Neuronal stem cell (in vitro differentiated cells): Measurements from ENCODE around the gene ACOT8.
A peak's percentile ranks its signal among the peaks of the same experiment; 100 is the strongest.
"Not testable (repeated sequence)": the region's sequence is repeated elsewhere in the genome, so short reads cannot be mapped to it uniquely, and the experiment has no call there.

Experiments
- DNase-seq: peaks from one replicate; pipeline ENCODE4 v3.0.0-alpha.2; 2013; ENCODE audit warnings: low spot score
- H2AFZ ChIP-seq: one replicate; pipeline ENCODE4 v1.6.1; 2013; ENCODE audit warnings: mild to moderate bottlenecking, low read length, inconsistent platforms
- H2AK5ac ChIP-seq: 2 replicates; pipeline ENCODE4 v1.6.1; 2013; ENCODE audit warnings: low read depth, mild to moderate bottlenecking, inconsistent platforms, low read length, moderate library complexity, mixed read lengths
- H2BK120ac ChIP-seq: 2 replicates; pipeline ENCODE4 v1.6.1; 2013; ENCODE audit warnings: low read depth, mild to moderate bottlenecking, inconsistent platforms, low read length, moderate library complexity, mixed read lengths
- H2BK12ac ChIP-seq: one replicate; pipeline ENCODE4 v1.6.1; 2013; ENCODE audit warnings: low read length, inconsistent platforms
- H2BK15ac ChIP-seq: 2 replicates; pipeline ENCODE4 v1.6.1; 2013; ENCODE audit warnings: mild to moderate bottlenecking, low read length, inconsistent platforms, mixed read lengths
- H2BK5ac ChIP-seq: one replicate; pipeline ENCODE4 v1.6.1; 2013; ENCODE audit warnings: inconsistent platforms, mild to moderate bottlenecking, low read length, moderate library complexity
- H3K14ac ChIP-seq: one replicate; pipeline ENCODE4 v1.6.1; 2013; ENCODE audit warnings: low read length, inconsistent platforms
- H3K18ac ChIP-seq: 2 replicates; pipeline ENCODE4 v1.6.1; 2013; ENCODE audit warnings: low read length, inconsistent platforms
- H3K23ac ChIP-seq: 2 replicates; pipeline ENCODE4 v1.6.1; 2013; ENCODE audit warnings: low read depth, mild to moderate bottlenecking, mixed read lengths, low read length, inconsistent platforms; ENCODE audit not compliant: poor library complexity
- H3K27ac ChIP-seq: replicated peaks from 3 replicates; pipeline ENCODE4 v1.5.1; 2013; ENCODE audit warnings: low read length, inconsistent platforms
- H3K27me3 ChIP-seq, 3 experiments: 2 replicates each; pipeline ENCODE4 v1.6.1; 2013; ENCODE audit warnings: low read length in 3 of 3, mild to moderate bottlenecking in 2 of 3, inconsistent platforms in 1 of 3, low read depth in 1 of 3, mixed read lengths in 1 of 3, moderate library complexity in 1 of 3; ENCODE audit not compliant: control insufficient read depth in 3 of 3, insufficient read depth in 3 of 3
- H3K36me3 ChIP-seq, 2 donors: replicated peaks in 1 of 2; 2 replicates each; pipeline ENCODE4 v1.6.1; 2013; ENCODE audit warnings: low read length in 2 of 2; ENCODE audit not compliant: control insufficient read depth in 2 of 2, insufficient read depth in 2 of 2
- H3K4ac ChIP-seq: 2 replicates; pipeline ENCODE4 v1.6.1; 2013; ENCODE audit warnings: inconsistent platforms, mild to moderate bottlenecking, low read length, moderate library complexity
- H3K4me1 ChIP-seq, 2 donors: 1 replicate in 1 of 2; 2 replicates in 1 of 2; pipeline ENCODE4 v1.6.1; 2013; ENCODE audit warnings: low read length in 2 of 2, low read depth in 1 of 2; ENCODE audit not compliant: control insufficient read depth in 2 of 2, insufficient read depth in 1 of 2
- H3K4me2 ChIP-seq: one replicate; pipeline ENCODE4 v1.6.1; 2013; ENCODE audit warnings: mild to moderate bottlenecking, low read length, inconsistent platforms; ENCODE audit not compliant: insufficient read depth, poor library complexity, severe bottlenecking
- H3K4me3 ChIP-seq, 2 donors: 2 replicates each; pipeline ENCODE4 v1.5.1; 2013; ENCODE audit warnings: low read length in 2 of 2, mild to moderate bottlenecking in 2 of 2, inconsistent platforms in 1 of 2, moderate library complexity in 1 of 2
- H3K79me1 ChIP-seq: one replicate; pipeline ENCODE4 v1.6.1; 2013; ENCODE audit warnings: low read depth, mild to moderate bottlenecking, inconsistent platforms, low read length, moderate library complexity
- H3K9ac ChIP-seq: one replicate; pipeline ENCODE4 v1.6.1; 2013; ENCODE audit warnings: mild to moderate bottlenecking, low read depth, low read length, inconsistent platforms; ENCODE audit not compliant: poor library complexity
- H3K9me3 ChIP-seq, 2 donors: replicated peaks in 1 of 2; 2 replicates each; pipeline versions ENCODE3 to v1.6.1; 2013; ENCODE audit warnings: low read length in 2 of 2, mild to moderate bottlenecking in 2 of 2, inconsistent platforms in 1 of 2, low read depth in 1 of 2, mixed read lengths in 1 of 2, moderate library complexity in 1 of 2; ENCODE audit not compliant: control insufficient read depth in 2 of 2, insufficient read depth in 1 of 2
- H4K8ac ChIP-seq: one replicate; pipeline ENCODE4 v1.6.1; 2013; ENCODE audit warnings: low read depth, mild to moderate bottlenecking, inconsistent platforms, low read length, moderate library complexity
- H4K91ac ChIP-seq: one replicate; pipeline ENCODE4 v1.6.1; 2013; ENCODE audit warnings: low read length, low read depth, mild to moderate bottlenecking, inconsistent platforms; ENCODE audit not compliant: poor library complexity
- WGBS, 2 donors: extraction: QIAGEN DNeasy Blood & Tissue Kit; methylation state at CpG; one replicate each; pipeline ENCODE4 v1.1.7; 2013; ENCODE audit warnings: missing lambda C conversion rate in 2 of 2, mixed read lengths in 1 of 2; ENCODE audit not compliant: insufficient read length in 2 of 2, insufficient replicate concordance in 1 of 2; ENCODE audit errors: extremely low coverage in 2 of 2; 5-methylcytosine and 5-hydroxymethylcytosine counted together

ACOT8 gene

DNA sequence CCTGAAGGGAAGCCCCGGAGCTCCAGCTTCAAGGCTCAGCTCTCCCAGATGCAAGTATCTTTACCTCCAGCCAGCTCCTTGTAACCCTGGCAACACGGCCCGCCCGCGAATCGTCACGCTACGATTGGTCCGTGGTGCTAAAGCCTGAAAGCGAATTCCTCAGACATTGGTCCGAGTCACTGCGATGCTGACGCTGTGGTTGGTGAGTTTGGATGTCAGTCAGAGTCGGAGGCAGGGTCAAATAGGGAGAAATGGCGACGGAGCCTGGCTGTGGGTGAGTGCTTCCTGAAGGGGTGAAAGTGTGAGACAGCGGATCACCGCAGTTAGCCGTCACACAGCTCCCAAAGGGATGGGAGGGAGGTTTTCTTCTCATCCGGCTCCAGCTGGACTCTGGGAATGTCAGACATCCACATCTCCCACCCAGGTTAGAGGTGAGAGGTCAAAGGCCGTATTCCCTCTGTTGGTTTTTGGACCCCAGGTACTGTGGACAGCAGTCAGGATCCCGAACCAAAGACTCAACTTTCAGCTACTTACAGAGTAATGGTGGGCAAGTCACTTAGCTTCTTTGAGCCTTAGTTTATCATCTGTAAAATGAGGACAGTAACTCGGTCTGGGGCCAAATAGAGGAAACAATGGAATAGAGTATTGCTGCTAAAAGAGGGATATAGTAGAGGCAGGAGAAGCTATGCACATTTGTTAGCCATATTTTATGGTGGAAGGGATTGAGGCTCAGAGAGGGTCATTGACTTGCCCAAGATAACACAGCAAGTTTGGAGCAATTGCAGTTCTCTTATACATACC, 24.0 kb upstream of the ACOT8 start, which contains the start of gene ZSWIM1:
Gene ZSWIM1 (plus strand): TSS at position 240 of the 801 bp plus-strand sequence. CDS start 1,366 bp downstream, outside the sequence.
- H3K27me3 ChIP-seq: no peaks in the 10 kb centered on the region
- peak within 1 kb of the TSS; percentile 77 to 95 for H3K4me3 ChIP-seq
- peak within 1 kb of the TSS; percentile 83 for H2AFZ ChIP-seq
- H3K4me2 ChIP-seq: peak within 1 kb of the TSS; percentile 81
- H3K79me1 ChIP-seq: peaks cover 1% of the 10 kb centered on the region
- H3K4ac ChIP-seq: no peak within 1 kb of the TSS
- H2AK5ac ChIP-seq: no peak within 1 kb of the TSS
- no peak within 1 kb of the TSS for H2BK5ac ChIP-seq
- no peak within 1 kb of the TSS for H4K8ac ChIP-seq
- WGBS, 2 donors: no CpG with 5 or more reads among the region's 23 CpGs
- H3K18ac ChIP-seq: peak within 1 kb of the TSS; percentile 88
- peak within 1 kb of the TSS; percentile 70 for H3K27ac ChIP-seq
- no peak within 1 kb of the TSS for H3K23ac ChIP-seq
- H3K9me3 ChIP-seq: peaks cover 0 to 1% of the 10 kb centered on the region in 2 donors
- H3K9ac ChIP-seq: peak within 1 kb of the TSS; percentile 87
- no peak within 1 kb of the TSS for H2BK120ac ChIP-seq
- peaks cover 21 to 51% of the 10 kb centered on the region in 2 donors for H3K36me3 ChIP-seq
- no peak within 1 kb of the TSS for H3K14ac ChIP-seq
- H4K91ac ChIP-seq: no peak within 1 kb of the TSS
- peaks cover 0 to 3% of the 10 kb centered on the region in 2 donors for H3K4me1 ChIP-seq
- H2BK15ac ChIP-seq: no peak within 1 kb of the TSS
- DNase-seq: peak; percentile 99
- H2BK12ac ChIP-seq: no peak within 1 kb of the TSS

DNA sequence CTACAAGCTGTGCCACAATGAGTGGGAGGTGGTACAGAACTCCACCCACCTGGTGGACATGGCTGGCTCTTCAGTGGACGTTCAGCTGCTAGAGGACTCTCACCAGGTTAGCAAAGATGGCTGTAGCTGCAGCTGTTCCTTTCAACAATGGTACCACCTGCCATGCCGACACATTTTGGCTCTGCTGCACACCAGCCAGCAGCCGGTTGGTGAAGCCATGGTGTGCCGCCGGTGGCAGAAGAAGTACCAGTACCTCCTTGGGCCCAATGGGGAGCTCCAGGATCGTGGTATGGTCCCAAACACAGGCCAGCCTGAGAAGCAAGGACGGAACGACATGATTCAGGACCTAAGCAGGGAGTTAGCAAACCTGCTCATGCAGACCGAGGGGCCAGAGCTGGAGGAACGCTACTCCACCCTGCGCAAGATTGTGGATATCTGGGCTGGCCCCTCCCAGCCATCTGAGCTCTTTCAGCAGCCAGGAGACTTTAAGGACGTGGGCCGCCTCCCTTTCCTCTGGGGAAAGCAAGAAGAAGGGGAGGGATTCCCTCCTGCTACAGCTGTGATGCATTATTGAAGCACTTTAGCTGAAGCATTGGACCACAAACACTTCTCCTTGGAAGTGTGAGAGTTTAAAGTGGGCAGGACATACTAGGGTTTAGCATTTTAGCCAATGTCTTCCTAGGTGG, 21.0 kb upstream of the ACOT8 start:
- no peak overlapping the region for H3K23ac ChIP-seq
- no peaks in the 10 kb centered on the region for H3K9me3 ChIP-seq
- no peak for DNase-seq
- H3K14ac ChIP-seq: no peak overlapping the region
- H4K8ac ChIP-seq: peak overlapping the region; percentile 19
- H2AFZ ChIP-seq: no peak overlapping the region
- H2BK15ac ChIP-seq: no peak overlapping the region
- H3K4me2 ChIP-seq: no peak overlapping the region
- H2BK12ac ChIP-seq: no peak overlapping the region
- H3K4me3 ChIP-seq: no peak overlapping the region
- no CpG with 5 or more reads among the region's 13 CpGs for WGBS, 2 donors
- no peak overlapping the region for H4K91ac ChIP-seq
- H2BK120ac ChIP-seq: no peak overlapping the region
- H2AK5ac ChIP-seq: no peak overlapping the region
- H3K36me3 ChIP-seq: peaks cover 10 to 30% of the 10 kb centered on the region in 2 donors
- no peak overlapping the region for H3K9ac ChIP-seq
- H3K4ac ChIP-seq: no peak overlapping the region
- H2BK5ac ChIP-seq: no peak overlapping the region
- no peaks in the 10 kb centered on the region for H3K27me3 ChIP-seq
- H3K79me1 ChIP-seq: peaks cover 1% of the 10 kb centered on the region
- no peak overlapping the region for H3K27ac ChIP-seq
- peaks cover 0 to 3% of the 10 kb centered on the region in 2 donors for H3K4me1 ChIP-seq
- H3K18ac ChIP-seq: no peak overlapping the region

DNA sequence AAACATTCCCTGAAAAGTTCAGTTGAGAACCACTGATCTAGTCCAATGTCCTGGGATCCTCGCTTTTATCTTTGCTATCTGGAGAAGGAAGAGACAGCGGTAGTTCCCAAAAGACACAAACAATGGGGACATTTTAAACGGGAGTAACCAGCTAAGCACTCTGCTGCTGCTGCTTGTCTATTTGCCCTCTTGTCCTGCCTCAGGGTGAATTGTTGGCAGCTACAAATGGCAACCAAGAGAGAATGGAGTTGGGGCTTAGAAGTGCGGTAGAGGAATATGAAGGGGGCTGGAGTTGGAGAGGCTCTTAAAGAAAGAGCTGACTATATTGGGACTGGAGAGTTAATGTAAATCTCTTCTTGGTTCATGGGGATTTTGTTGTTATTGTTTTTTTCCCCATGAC, 17.4 kb upstream of the ACOT8 start:
- no peak overlapping the region for H3K23ac ChIP-seq
- H3K36me3 ChIP-seq: peaks cover 3 to 21% of the 10 kb centered on the region in 2 donors
- no peaks in the 10 kb centered on the region for H3K9me3 ChIP-seq
- no peak overlapping the region for H3K4me3 ChIP-seq
- H3K4me1 ChIP-seq: no peaks in the 10 kb centered on the region
- no peak overlapping the region for H2BK15ac ChIP-seq
- no peak overlapping the region for H3K9ac ChIP-seq
- H3K14ac ChIP-seq: no peak overlapping the region
- H2BK5ac ChIP-seq: no peak overlapping the region
- H2BK120ac ChIP-seq: no peak overlapping the region
- no peak overlapping the region for H3K4ac ChIP-seq
- no peak overlapping the region for H2BK12ac ChIP-seq
- no peaks in the 10 kb centered on the region for H3K27me3 ChIP-seq
- no peak overlapping the region for H2AK5ac ChIP-seq
- H4K8ac ChIP-seq: no peak overlapping the region
- no peak overlapping the region for H4K91ac ChIP-seq
- peaks cover 1% of the 10 kb centered on the region for H3K79me1 ChIP-seq
- DNase-seq: no peak
- WGBS, 2 donors: no CpG with 5 or more reads among the region's 4 CpGs
- H3K4me2 ChIP-seq: no peak overlapping the region
- H2AFZ ChIP-seq: no peak overlapping the region
- no peak overlapping the region for H3K27ac ChIP-seq
- H3K18ac ChIP-seq: no peak overlapping the region

DNA sequence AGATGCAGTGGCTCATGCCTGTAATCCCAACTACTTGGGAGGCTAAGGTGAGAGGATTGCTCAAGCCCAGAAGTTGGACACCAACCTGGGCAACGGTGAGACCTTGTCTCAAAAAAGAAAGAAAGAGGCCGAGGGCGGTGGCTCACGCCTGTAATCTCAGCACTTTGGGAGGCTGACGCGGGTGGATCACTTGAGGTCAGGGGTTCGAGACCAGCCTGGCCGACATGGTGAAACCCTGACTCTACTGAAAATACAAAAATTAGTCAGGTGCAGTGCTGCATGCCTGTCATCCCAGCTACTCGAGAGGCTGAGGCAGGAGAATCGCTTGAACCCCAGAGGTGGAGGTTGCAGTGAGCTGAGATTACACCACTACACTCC, 16.9 kb upstream of the ACOT8 start:
- H3K27me3 ChIP-seq, H4K91ac ChIP-seq, H2BK120ac ChIP-seq, H3K4me3 ChIP-seq, H2BK5ac ChIP-seq, H3K23ac ChIP-seq, H3K4me1 ChIP-seq, H2AFZ ChIP-seq, H3K4me2 ChIP-seq, H2BK12ac ChIP-seq, H3K9ac ChIP-seq, H3K14ac ChIP-seq, H4K8ac ChIP-seq, H3K79me1 ChIP-seq, H3K9me3 ChIP-seq, H3K27ac ChIP-seq, H2BK15ac ChIP-seq, DNase-seq, H3K4ac ChIP-seq, H2AK5ac ChIP-seq, H3K18ac ChIP-seq: not testable (repeated sequence)
- WGBS, 2 donors: no CpG with 5 or more reads among the region's 10 CpGs
- H3K36me3 ChIP-seq: peaks cover 3 to 21% of the 10 kb centered on the region in 2 donors
